Measurements from ENCODE around the gene BRSK2. TPM values are rescaled to one million over a fixed set of nuclear protein-coding genes. Genes with fewer than 3 reads are reported as not detected.

Gene BRSK2
- polyA plus RNA-seq, 1 of the 3 experiments (the other 2 are of a cell fraction): 0.64 TPM

GRCh38 chr11:1462698-1462975, 72.9 kb downstream of the BRSK2 start:
- H3K9me2 ChIP-seq: no peaks in the 10 kb centered on the region
- no CpG with 5 or more reads among the region's 13 CpGs for whole genome bisulfite sequencing (ENCODE audit: low lambda C conversion rate)
- H3K4me2 ChIP-seq: no peak overlapping the region
- no peaks in the 10 kb centered on the region for H3K27me3 ChIP-seq (ENCODE audit: insufficient read depth)
- H3K4me3 ChIP-seq (ENCODE audit: low read depth in 2 of 2, low read length in 1 of 2): no peak overlapping the region
- ChIA-PET CTCF (interaction anchor here (1.0 to 1.7 kb wide), 2 partner anchors 14 to 27 kb away, joined by 3 read pairs; no protein-coding TSS in a partner anchor), POLR2A (no interaction called here)
- H3K9me3 ChIP-seq: no peaks in the 10 kb centered on the region
- peaks cover 0 to 10% of the 10 kb centered on the region in 2 experiments; a peak in 1 of 4 replicates for H3K4me1 ChIP-seq (ENCODE audit: control insufficient read depth in 1 of 2, insufficient read depth in 2 of 2, low read depth in 1 of 2, low read length in 1 of 2)
- H3K27ac ChIP-seq (ENCODE audit: low read depth in 2 of 2, low read length in 1 of 2): no peak overlapping the region
- no peaks in the 10 kb centered on the region for H3F3A ChIP-seq (replicated peaks; ENCODE audit: insufficient read depth)
- H3K36me3 ChIP-seq (replicated peaks in 1 of 2; ENCODE audit: control insufficient read depth in 1 of 2, insufficient read depth in 2 of 2, low read length in 1 of 2): no peaks in the 10 kb centered on the region
- TF ChIP-seq TCF12 (IDR thresholded peaks at IDR 0.05) (no peak), TEAD4 (IDR thresholded peaks at IDR 0.05; ENCODE audit: borderline replicate concordance, insufficient read depth) (no peak), REST (IDR thresholded peaks at IDR 0.05; ENCODE audit: low read depth, low read length) (no peak), PBX3 (IDR thresholded peaks at IDR 0.05) (no peak), ELF1 (IDR thresholded peaks at IDR 0.05) (no peak), FOSL2 (IDR thresholded peaks at IDR 0.05; ENCODE audit: borderline replicate concordance, low read depth) (no peak), NFIC (IDR thresholded peaks at IDR 0.05; ENCODE audit: borderline replicate concordance) (no peak), MAX (IDR thresholded peaks at IDR 0.05; ENCODE audit: low read depth) (no peak), SIN3A (IDR thresholded peaks at IDR 0.05; ENCODE audit: borderline replicate concordance, low read depth, low read length) (no peak), POLR2AphosphoS5 (IDR thresholded peaks at IDR 0.05; ENCODE audit: low read depth, low read length) (no peak), RFX5 (IDR thresholded peaks at IDR 0.05; ENCODE audit: low read length) (no peak), IRF3 (IDR thresholded peaks at IDR 0.05; ENCODE audit: low read depth, low read length) (no peak), GABPA (IDR thresholded peaks at IDR 0.05; ENCODE audit: low read depth) (no peak)
- H3K79me2 ChIP-seq (ENCODE audit: insufficient read depth): no peaks in the 10 kb centered on the region
- H3K9ac ChIP-seq: no peak overlapping the region
- H4K20me1 ChIP-seq (ENCODE audit: insufficient read depth): no peaks in the 10 kb centered on the region
- no peak for DNase-seq
- H2AFZ ChIP-seq (ENCODE audit: low read depth): no peak overlapping the region
